B cell (primary cell): Measurements from ENCODE around the gene KSR1.

ENCODE experiments used
- EZH2 ChIP-seq: IDR thresholded peaks from 2 replicates; pipeline ENCODE4 v1.6.1; 2012; ENCODE audit warnings: borderline replicate concordance, low read depth, mild to moderate bottlenecking, moderate library complexity, low read length; ENCODE audit not compliant: insufficient read depth, poor library complexity, severe bottlenecking
- TF ChIP-seq, protein P1 (sequence below): fragments of 200-600 bp; IDR thresholded peaks from one replicate; pipeline ENCODE4 v1.8.0; 2022; ENCODE audit warnings: antibody characterized with exemption, mild to moderate bottlenecking

GRCh38 chr17:27511168-27511883, 55.1 kb downstream of the KSR1 start:
- TF ChIP-seq, protein P1, sequence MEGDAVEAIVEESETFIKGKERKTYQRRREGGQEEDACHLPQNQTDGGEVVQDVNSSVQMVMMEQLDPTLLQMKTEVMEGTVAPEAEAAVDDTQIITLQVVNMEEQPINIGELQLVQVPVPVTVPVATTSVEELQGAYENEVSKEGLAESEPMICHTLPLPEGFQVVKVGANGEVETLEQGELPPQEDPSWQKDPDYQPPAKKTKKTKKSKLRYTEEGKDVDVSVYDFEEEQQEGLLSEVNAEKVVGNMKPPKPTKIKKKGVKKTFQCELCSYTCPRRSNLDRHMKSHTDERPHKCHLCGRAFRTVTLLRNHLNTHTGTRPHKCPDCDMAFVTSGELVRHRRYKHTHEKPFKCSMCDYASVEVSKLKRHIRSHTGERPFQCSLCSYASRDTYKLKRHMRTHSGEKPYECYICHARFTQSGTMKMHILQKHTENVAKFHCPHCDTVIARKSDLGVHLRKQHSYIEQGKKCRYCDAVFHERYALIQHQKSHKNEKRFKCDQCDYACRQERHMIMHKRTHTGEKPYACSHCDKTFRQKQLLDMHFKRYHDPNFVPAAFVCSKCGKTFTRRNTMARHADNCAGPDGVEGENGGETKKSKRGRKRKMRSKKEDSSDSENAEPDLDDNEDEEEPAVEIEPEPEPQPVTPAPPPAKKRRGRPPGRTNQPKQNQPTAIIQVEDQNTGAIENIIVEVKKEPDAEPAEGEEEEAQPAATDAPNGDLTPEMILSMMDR, result no peak
- TF ChIP-seq EZH2, result no peak
